22Rv1 (cell line): ENCODE data around the gene FOXD4.
"Not testable (repeated sequence)": the region's sequence is repeated elsewhere in the genome, so short reads cannot be mapped to it uniquely, and the experiment has no call there.

Experiments
- H3K27ac ChIP-seq: fragments of 450-650 bp; 2 replicates; pipeline ENCODE4 v1.5.1; 2017

FOXD4 gene

DNA sequence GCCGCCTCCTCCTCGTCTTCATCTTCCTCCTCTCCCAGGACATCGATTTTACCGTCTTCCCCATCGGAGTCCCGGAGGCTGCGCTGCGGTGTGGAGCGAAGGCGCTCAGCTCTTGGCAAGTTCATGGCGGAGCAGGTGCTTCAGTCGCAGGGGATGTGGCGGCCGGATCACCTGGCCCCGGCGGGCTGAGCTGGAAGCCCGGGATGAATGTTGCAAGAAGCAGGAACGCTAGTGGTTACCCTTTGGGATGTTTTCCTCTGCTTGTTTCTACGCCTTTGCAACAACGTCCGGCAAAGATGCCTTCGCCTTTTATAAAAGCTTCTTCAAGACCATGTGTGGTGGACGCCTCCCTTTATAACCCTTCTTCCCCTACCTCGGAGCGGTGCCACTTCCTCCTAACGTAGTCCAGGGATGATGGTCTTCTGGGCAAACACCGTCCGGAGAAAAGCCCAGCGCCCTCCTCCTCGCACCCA, at the start of gene FOXD4:
Gene FOXD4 (minus strand): TSS at position 423 of the 473 bp plus-strand sequence. CDS start 298 bp downstream, at position 125.
- H3K27ac ChIP-seq = not testable (repeated sequence)

GRCh38 chr9:159871-160270, 41.7 kb upstream of the FOXD4 start:
- H3K27ac ChIP-seq = not testable (repeated sequence)

DNA sequence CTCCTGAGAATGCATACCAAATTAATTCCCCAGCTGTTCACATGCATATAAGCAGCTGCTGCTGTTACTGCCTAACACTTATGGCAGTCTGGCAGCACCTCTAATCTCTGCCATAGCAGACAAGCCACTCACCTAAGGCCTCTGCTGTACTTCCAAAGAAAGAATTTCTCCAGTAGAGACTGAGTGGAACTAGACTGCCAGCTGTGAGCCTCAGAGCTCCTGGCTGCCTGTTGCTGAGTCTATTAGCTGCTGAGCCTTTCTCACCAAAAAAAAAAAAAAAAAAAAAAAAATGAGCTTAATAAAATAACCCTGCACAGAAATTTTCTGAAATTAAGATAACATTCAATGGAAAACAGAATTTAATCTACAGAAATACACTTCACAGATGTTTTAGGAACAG, 33.0 kb upstream of the FOXD4 start:
- H3K27ac ChIP-seq = not testable (repeated sequence)

GRCh38 chr9:139880-140279, 21.7 kb upstream of the FOXD4 start:
- H3K27ac ChIP-seq = not testable (repeated sequence)

DNA sequence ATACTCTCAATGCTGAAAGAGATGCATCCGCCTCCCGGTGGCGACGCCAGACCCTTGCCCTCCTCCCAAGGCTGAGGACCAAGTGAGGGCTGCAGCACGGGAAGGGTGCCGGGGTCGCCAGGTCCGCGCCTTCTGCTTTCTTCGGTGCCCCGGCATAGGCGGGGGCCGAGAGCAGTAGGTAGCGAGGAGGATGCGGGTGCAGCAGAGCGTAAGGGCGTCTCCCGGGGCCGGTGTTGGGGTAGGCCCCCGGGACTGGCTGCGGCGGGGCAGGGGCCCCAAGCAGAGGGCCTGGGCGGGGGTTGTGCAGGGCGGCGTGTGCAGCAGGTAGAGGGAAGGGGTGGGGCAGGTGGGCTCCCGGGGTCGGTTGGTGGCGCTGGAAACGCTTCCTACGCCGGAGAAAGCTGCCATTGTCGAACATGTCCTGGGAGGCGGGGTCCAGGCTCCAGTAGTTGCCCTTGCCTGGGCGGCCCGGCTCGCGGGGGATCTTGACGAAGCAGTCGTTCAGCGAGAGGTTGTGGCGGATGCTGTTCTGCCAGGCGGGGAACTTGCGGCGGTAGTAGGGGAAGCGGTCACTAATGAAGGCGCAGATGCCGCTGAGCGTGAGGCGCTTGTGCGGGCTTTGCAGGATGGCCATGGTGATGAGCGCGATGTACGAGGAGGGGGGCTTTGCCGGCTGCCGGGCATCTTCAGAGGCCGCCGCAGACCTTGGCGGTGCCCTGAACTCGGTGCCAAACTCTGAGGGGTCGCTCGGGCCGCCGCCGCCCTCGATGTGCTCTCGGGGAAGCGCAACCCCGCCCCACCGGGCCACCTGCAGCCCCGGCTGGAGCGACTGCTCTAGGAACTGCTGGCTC, 848 bp downstream of the FOXD4 start:
- not testable (repeated sequence) for H3K27ac ChIP-seq

DNA sequence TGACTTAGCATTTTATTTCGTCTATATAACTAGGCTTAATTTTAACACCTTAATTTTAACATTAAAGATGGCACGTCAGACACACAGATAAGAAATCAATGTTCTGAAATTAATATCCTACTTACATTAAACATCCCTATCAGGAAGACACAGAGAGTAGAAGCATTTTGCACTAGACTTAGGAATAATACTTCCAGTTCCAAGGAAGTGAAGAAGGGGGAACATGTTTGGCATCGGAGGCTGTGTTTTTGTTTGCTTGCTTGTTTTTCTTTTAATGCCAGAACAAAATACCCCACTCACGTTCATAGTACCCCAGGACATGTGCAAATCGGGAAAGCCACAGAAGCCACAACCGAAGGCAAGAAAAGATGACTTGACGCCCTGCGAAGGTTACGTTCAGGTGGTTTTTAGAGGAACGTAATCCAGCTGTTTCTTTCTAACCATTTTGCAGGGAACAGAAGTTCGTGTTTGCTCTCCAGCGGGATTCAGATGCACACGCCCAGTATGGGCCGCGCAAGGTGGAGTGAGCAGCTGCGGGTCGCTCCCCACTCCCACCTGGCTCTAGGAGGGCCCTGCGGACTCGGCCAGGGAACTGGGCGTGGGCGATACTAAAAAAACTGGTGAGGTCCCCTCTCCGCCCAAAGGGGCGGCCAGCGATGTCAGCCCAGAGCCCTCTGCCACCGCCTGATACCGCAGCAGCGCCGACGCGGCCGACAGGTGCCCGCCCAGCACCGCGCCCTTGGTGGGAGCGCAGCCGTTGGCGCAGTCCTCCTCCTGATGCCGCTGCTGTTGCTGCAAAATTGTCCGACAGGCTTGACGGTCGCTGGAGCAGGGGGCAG, 1.8 kb downstream of the FOXD4 start:
- H3K27ac ChIP-seq = not testable (repeated sequence)

DNA sequence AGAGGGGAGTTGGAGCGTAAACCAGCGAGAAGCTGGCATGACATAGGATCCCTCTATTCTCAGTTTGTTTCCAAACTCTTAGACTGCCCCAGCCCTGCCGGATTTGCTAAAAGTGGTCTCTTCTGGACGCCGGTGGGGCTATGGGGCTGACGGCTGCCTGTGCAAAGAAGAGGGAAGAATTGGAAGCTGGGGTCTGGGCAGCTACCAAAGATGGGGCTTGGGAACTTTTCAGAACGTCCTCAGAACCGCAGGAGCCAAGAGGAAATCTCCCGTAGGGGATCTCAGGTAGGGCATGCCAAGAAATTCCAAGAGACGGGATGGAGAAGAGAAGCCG, 3.1 kb downstream of the FOXD4 start:
- H3K27ac ChIP-seq = not testable (repeated sequence)

DNA sequence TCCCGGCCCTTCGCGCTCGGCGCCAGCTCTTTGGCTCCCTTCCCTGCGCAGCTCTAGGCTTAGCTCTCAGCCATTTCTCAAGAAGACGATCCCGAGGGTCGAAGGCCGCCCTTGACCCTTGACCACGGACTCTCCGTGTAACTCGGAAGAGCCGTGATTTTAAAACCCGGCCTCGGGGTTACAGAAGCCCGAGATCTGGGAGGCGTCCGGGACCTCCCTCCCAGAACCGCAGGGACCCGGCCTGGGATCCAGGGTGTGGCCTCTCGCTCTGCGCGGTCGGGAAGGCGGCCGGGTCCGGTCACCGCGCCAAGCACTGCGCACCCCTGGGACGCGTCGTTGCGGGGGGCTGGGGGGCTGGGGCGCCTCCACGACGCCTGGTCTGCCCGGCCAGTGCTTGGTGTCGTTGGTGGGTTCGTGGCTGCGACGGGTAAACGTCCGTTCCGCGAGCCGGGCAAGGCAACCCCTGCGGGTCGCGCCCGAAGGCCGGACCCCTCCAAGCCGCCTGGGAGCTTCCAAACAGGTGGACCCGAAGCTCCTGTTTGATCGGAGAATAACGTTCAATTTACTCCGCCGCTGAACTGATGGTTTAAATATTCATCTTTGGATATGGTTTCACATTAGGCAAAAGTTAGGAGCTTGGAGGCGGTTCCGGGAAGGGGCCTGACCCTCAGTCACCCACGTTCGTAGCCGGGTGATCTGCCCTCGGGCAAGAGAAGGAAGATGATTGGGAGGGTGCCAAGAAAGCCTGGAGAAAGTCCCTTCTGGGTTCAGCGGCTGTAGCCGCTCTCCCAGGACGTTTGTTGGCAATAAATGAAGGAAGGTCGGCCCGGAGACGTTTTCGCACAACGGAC, 3.7 kb downstream of the FOXD4 start:
- not testable (repeated sequence) for H3K27ac ChIP-seq

- not testable (repeated sequence) for H3K27ac ChIP-seq
Measured at GRCh38 chr9:113468-114266, 4.5 kb downstream of the FOXD4 start.

DNA sequence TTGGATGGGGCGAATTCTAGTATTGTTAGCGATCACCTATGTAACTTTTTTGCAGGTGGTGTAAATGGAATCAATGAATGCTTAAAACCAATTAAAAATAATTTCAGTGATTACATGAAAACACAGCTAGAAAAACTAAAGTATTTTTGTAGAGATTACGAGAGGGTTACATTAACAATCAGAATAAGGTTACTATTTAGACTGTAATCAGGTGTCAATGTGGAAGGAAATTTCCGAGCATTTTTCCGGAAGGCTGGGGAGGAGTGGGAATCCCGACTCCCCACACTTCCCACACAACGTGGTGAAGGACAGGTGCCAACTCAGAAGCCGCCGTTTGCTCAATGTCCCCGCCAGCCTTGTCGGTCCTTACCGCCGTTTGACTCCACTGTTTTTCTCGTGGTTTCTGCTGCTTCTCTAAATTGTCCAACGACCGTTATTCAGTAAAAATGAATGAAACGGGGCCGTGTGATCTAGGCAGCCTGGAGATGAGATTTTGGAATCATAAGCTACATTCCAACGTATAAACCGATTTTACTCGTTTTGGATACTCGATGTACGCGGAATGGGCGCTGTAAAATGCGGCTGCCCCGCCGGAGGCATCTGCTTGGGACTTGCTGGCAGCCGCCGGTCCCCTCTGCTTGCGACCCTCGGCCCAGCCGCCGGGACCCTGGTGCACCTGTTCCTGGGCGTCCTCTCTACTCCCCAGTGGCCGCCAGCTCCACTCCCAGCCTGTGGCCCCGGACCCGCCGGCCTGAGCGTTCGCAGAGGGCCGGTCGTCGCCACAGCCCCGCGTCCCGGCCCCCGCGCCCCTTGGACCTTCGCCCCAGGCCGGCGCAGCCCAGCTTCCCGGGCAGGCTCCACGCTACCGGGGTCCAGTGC, 5.4 kb downstream of the FOXD4 start:
- H3K27ac ChIP-seq = not testable (repeated sequence)

GRCh38 chr9:110672-111071, 7.5 kb downstream of the FOXD4 start:
- H3K27ac ChIP-seq = not testable (repeated sequence)

DNA sequence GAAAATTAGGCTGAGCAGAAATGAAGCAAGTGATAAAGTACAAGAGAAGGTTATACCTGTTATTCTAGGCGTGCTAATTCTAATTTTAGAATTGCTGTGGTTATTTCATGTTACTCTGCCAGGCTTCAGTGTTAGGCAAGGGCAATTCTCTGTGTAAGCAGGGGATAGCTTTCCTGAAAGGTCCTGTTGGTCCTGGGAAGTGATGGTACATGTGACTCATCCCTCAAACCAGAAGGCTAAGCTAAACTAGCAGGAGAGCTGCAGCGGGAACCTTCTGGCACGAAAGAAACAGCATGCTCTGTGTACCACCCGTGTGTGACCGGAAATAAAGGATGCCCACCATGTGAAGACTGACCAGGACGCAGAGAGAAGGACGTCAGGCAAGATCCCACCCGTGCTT, 8.7 kb downstream of the FOXD4 start:
- not testable (repeated sequence) for H3K27ac ChIP-seq

- H3K27ac ChIP-seq = not testable (repeated sequence)
Measured at GRCh38 chr9:108742-109495, 9.3 kb downstream of the FOXD4 start.

GRCh38 chr9:105991-106390, 12.2 kb downstream of the FOXD4 start:
- not testable (repeated sequence) for H3K27ac ChIP-seq

GRCh38 chr9:100430-100829, 17.8 kb downstream of the FOXD4 start:
- not testable (repeated sequence) for H3K27ac ChIP-seq

- not testable (repeated sequence) for H3K27ac ChIP-seq
Measured at GRCh38 chr9:99867-100266, 18.4 kb downstream of the FOXD4 start.

- not testable (repeated sequence) for H3K27ac ChIP-seq
Measured at GRCh38 chr9:98775-99174, 19.4 kb downstream of the FOXD4 start.

GRCh38 chr9:94992-95391, 23.2 kb downstream of the FOXD4 start:
- H3K27ac ChIP-seq = not testable (repeated sequence)

DNA sequence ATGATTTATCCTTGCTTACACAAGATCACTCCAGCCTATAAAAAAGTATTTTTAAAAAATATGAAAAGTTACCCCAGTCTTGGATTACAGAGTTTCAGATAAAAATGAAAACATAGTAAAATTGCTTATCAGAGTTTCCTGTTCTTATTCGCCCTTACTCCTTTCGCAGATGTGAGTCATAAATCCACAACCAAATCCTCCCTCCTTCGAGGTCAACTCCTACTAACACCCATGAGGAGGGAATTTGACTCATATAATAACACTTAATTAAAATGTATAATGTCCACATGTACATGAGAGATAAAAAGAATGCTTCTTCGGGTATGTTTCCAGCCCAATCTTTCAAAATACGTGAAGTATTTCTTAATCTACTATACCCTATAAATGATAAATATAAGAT, 23.9 kb downstream of the FOXD4 start:
- not testable (repeated sequence) for H3K27ac ChIP-seq

DNA sequence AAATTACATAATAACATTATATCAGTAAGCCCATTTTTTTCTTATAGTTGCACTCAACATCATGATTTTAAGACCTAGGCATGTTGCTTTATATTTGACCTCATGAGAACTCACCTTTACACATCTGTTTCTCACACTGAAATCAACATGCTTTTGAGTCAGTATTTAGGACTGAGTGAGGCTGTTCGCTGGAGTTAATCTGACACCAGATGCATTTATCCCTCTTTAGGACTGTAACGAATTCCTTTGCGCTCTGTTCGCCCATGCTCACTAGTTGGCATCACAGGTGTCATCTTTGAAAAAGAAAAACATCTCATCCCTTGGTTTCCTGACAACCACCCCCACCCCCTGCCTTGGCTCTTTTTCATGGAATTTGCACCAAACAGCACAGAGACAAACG, 24.3 kb downstream of the FOXD4 start:
- H3K27ac ChIP-seq = not testable (repeated sequence)
